ENCODE results near the gene RGCC. TPM values are rescaled to one million over a fixed set of nuclear protein-coding genes. Genes with fewer than 3 reads are reported as not detected.

Gene RGCC
- total and polyA plus RNA-seq, 3 donors from 2014 or later: 15.1 to 64.2 (median 26.5) TPM

DNA sequence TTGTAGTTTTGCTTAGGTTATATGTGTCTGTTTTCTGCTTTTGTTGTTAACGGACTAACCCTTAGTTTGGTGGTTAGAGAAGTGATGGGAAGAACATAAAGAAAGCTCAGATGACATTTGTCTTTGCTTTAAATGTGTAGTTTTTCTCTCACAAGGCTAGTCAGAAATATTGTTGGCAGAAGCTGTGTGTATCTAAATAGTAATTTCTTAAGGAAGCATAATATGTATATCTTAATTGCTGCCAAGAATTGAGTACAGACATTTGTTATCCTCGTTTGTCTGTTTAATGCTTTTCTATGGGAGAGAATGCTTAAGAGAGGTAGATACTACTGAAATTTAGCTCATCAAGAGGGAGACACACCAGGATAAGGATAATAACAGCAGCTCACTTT, 2.7 kb downstream of the RGCC start:
- Histone ChIP-seq H3K27ac (no peak overlapping the region), H3K4me3 (no peak overlapping the region), H3K4me1 (peaks cover 5% of the 10 kb centered on the region), H3K36me3 (ENCODE audit: low read depth, missing control alignments) (no peaks in the 10 kb centered on the region), H3K9me3 (no peaks in the 10 kb centered on the region), H3K27me3 (no peaks in the 10 kb centered on the region)
- DNase-seq: no peak
- no peak for TF ChIP-seq POLR2A (IDR thresholded peaks at IDR 0.05)
- TF ChIP-seq, protein P1, sequence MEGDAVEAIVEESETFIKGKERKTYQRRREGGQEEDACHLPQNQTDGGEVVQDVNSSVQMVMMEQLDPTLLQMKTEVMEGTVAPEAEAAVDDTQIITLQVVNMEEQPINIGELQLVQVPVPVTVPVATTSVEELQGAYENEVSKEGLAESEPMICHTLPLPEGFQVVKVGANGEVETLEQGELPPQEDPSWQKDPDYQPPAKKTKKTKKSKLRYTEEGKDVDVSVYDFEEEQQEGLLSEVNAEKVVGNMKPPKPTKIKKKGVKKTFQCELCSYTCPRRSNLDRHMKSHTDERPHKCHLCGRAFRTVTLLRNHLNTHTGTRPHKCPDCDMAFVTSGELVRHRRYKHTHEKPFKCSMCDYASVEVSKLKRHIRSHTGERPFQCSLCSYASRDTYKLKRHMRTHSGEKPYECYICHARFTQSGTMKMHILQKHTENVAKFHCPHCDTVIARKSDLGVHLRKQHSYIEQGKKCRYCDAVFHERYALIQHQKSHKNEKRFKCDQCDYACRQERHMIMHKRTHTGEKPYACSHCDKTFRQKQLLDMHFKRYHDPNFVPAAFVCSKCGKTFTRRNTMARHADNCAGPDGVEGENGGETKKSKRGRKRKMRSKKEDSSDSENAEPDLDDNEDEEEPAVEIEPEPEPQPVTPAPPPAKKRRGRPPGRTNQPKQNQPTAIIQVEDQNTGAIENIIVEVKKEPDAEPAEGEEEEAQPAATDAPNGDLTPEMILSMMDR (IDR thresholded peaks at IDR 0.05): no peak
- intact Hi-C loops (cut with DNase I; ENCODE audit: low total_unique reads): no loop called here
- 76 to 88% methylated on average over 2 of the region's 2 CpGs for WGBS, 2 donors

DNA sequence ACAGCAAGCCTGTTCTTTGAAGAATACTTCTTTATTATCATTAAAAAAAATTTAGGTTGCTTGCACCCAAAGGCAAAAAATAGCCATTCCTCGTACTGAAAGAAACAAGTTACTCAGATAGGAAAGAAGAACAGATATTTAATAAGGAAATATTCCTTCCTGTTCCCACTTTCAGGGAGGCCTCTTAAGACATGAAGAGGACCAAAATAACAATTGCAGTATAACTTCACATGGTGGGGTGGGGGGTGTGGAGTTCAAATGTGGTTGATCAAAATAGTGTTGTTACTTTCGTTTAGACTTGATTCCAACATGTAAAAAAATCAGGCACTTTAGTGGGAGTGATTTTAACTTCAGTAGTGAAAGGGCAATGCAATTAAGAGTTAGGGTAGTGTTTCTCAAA, 3.6 kb downstream of the RGCC start:
- Histone ChIP-seq H3K27ac (no peak overlapping the region), H3K4me3 (no peak overlapping the region), H3K9me3 (no peaks in the 10 kb centered on the region), H3K36me3 (ENCODE audit: low read depth, missing control alignments) (no peaks in the 10 kb centered on the region), H3K27me3 (no peaks in the 10 kb centered on the region), H3K4me1 (peaks cover 5% of the 10 kb centered on the region)
- no peak for TF ChIP-seq POLR2A (IDR thresholded peaks at IDR 0.05)
- TF ChIP-seq, protein P1 (IDR thresholded peaks at IDR 0.05): no peak
- intact Hi-C loops (cut with DNase I; ENCODE audit: low total_unique reads): no loop called here
- no peak for DNase-seq
- WGBS, 2 donors: 29 to 45% methylated on average over 2 of the region's 2 CpGs

DNA sequence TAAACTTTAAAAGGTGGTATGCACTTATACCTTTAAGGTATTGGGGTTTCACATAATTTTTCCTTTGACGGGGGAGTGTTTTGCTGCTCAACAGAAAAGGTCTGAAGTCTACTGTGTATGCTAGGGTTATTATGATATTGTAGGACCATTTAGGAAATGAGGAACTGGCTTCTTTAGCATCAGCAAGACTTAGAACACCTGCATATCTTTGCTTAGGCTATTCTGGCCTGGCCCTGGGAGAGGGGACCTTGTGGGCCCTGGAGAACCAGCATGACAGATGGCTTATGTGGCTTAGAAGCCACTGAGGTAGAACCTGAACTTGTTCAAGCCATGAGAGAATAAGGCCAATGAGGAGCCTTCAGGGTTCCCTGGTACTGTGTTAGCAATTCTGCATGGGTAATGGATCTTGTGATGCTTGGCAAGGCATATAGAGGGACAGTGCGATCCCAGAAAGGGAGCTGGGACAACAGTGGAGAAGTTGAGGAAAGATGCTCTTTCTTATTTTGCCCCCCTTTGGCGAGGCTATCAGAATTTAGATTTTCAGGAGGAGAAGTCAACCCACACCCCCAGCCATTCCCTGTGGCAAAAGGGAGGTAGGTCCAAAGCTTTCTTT, 4.3 kb downstream of the RGCC start:
- WGBS, 2 donors: 92 to 96% methylated on average over 3 of the region's 3 CpGs
- H3K4me1 ChIP-seq: peaks cover 5% of the 10 kb centered on the region

DNA sequence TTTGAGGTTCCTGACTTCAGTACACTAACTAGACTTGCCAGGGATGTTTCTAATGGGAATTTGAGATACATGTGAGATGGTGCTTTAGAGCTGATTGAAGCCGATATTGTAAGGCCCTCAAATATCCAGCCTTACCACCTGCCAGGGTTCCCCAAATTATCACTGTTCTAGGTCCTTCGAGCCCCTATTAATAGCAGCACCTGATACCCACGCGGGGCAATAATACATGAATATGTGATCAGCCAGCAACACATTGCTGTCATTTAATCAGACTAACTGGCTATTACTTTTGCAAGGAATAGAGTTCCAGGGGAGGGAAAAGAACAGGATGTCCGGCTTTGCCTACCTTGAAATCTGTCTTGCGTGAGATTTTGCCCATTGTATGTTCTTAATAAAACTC, 5.1 kb downstream of the RGCC start:
- intact Hi-C loops (cut with DNase I; ENCODE audit: low total_unique reads): no loop called here
- H3K27ac ChIP-seq: no peak overlapping the region
- WGBS, 2 donors: 89 to 96% methylated on average over 6 of the region's 6 CpGs

More for the DNA sequence above, 4.3 kb downstream of the RGCC start:
- Histone ChIP-seq H3K27ac (no peak overlapping the region), H3K36me3 (ENCODE audit: low read depth, missing control alignments) (no peaks in the 10 kb centered on the region), H3K9me3 (no peaks in the 10 kb centered on the region), H3K4me3 (no peak overlapping the region), H3K27me3 (no peaks in the 10 kb centered on the region)
- intact Hi-C loops (cut with DNase I; ENCODE audit: low total_unique reads): no loop called here
- no peak for DNase-seq
- no peak for TF ChIP-seq POLR2A (IDR thresholded peaks at IDR 0.05)
- TF ChIP-seq, protein P1 (IDR thresholded peaks at IDR 0.05): no peak

More for the DNA sequence above, 5.1 kb downstream of the RGCC start:
- no peak for DNase-seq
- H3K4me1 ChIP-seq: peaks cover 5% of the 10 kb centered on the region
- no peak overlapping the region for H3K4me3 ChIP-seq
- H3K36me3 ChIP-seq (ENCODE audit: low read depth, missing control alignments): no peaks in the 10 kb centered on the region
- H3K9me3 ChIP-seq: no peaks in the 10 kb centered on the region
- no peaks in the 10 kb centered on the region for H3K27me3 ChIP-seq
- no peak for TF ChIP-seq POLR2A (IDR thresholded peaks at IDR 0.05)
- TF ChIP-seq, protein P1 (IDR thresholded peaks at IDR 0.05): no peak
